ENCODE results near the gene MS4A12. TPM values are rescaled to one million over a fixed set of nuclear protein-coding genes. Genes with fewer than 3 reads are reported as not detected.

Gene MS4A12
- total and polyA plus RNA-seq, 9 of the 15 experiments (the other 6 are each of a cell fraction or from before 2014, with no cell fraction given) = not detected

DNA sequence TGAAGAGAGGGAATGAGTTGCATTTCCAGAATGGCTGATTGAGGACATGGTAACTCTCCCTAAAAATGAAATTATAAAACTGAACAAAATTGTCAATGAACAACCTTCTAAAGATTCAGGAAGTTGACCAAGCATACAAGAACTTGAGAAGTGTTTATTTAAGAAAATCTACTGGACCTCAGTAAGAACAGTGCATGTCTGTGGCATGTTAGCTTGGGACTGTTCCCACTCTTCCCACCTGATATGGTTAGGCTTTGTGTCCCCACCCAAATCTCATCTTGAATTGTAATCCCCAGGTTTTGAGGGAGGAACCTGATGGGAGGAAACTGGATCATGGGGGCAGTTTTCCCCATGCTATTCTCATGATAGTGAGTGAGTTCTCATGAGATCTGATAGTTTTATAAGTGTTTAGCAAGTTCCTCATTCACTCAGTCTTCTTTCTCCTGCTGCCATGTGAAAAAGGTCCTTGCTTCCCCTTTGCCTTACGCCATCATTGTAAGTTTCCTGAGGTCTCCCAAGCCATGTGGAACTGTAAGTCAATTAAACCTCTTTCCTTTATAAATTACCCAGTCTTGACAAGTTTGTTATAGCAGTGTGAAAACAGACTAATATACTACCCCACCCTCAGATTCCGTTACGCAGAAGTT, 38.0 kb downstream of the MS4A12 start:
- in situ Hi-C loops (cut with MboI) = no loop called here
- H3K9me1 ChIP-seq (ENCODE audit: control insufficient read depth, insufficient read depth, low read length) = no peaks in the 10 kb centered on the region
- no peak overlapping the region for H3K27ac ChIP-seq (ENCODE audit: extremely low read depth, low read depth, low read length)
- ATAC-seq (no peak), DNase-seq (ENCODE audit: extremely low read depth in 1 of 4, low spot score in 3 of 4) (no peak), FAIRE-seq (no peak)
- no peak overlapping the region for H3K4me2 ChIP-seq (ENCODE audit: insufficient read depth, low read length)
- no peaks in the 10 kb centered on the region for H3K27me3 ChIP-seq (ENCODE audit: control insufficient read depth in 2 of 2, insufficient read depth in 2 of 2, low read length in 2 of 2)
- H3K9ac ChIP-seq (ENCODE audit: insufficient read depth in 1 of 2, low read depth in 2 of 2, low read length in 2 of 2) = no peak overlapping the region
- H3K36me3 ChIP-seq (ENCODE audit: control insufficient read depth, insufficient read depth, low read length) = no peaks in the 10 kb centered on the region
- POLR2A ChIA-PET = interaction anchor here (0.6 kb wide), 1 partner anchor 1791 kb away, joined by 4 read pairs; no protein-coding TSS in a partner anchor
- no peaks in the 10 kb centered on the region for H3K4me1 ChIP-seq (replicated peaks in 1 of 2; ENCODE audit: control insufficient read depth in 2 of 2, insufficient read depth in 2 of 2, low read length in 2 of 2)
- WGBS (ENCODE audit: insufficient coverage, low coverage, missing lambda C conversion rate) = 11% methylated on average over 3 of the region's 3 CpGs
- no TSS peak for BruUV-seq (replicated peaks)
- H2AFZ ChIP-seq (ENCODE audit: low read depth, low read length) = no peak overlapping the region
- CTCF ChIA-PET (ENCODE audit: low intra/inter-chr PET ratio) = no interaction called here
- intact Hi-C loops (cut with micrococcal nuclease) = no loop called here
- no peaks in the 10 kb centered on the region for H4K20me1 ChIP-seq (replicated peaks; ENCODE audit: control insufficient read depth, insufficient read depth, low read length)
- no peaks in the 10 kb centered on the region for H3K79me2 ChIP-seq (ENCODE audit: control insufficient read depth, insufficient read depth, low read length)
- H3K4me3 ChIP-seq = no peak overlapping the region
- H3K9me3 ChIP-seq (replicated peaks; ENCODE audit: control insufficient read depth, insufficient read depth, low read depth, low read length) = no peaks in the 10 kb centered on the region
- no peak for TF ChIP-seq TAF15 (IDR thresholded peaks at IDR 0.05; ENCODE audit: low read depth, low read length)
- TF ChIP-seq ETV5 (CRISPR knock-in tag; IDR thresholded peaks at IDR 0.05; ENCODE audit: low read depth) = no peak
- TF ChIP-seq, protein P1, sequence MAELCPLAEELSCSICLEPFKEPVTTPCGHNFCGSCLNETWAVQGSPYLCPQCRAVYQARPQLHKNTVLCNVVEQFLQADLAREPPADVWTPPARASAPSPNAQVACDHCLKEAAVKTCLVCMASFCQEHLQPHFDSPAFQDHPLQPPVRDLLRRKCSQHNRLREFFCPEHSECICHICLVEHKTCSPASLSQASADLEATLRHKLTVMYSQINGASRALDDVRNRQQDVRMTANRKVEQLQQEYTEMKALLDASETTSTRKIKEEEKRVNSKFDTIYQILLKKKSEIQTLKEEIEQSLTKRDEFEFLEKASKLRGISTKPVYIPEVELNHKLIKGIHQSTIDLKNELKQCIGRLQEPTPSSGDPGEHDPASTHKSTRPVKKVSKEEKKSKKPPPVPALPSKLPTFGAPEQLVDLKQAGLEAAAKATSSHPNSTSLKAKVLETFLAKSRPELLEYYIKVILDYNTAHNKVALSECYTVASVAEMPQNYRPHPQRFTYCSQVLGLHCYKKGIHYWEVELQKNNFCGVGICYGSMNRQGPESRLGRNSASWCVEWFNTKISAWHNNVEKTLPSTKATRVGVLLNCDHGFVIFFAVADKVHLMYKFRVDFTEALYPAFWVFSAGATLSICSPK (IDR thresholded peaks at IDR 0.05; ENCODE audit: borderline replicate concordance) = no peak
- no peak for TF ChIP-seq HLTF (IDR thresholded peaks at IDR 0.05)
- no peak for TF ChIP-seq E2F6 (IDR thresholded peaks at IDR 0.05; ENCODE audit: borderline replicate concordance in 1 of 2, extremely low read depth in 1 of 2, insufficient read depth in 1 of 2, insufficient read length in 1 of 2, low read depth in 1 of 2, low read length in 1 of 2, poor library complexity in 1 of 2, severe bottlenecking in 1 of 2)
- no peak for TF ChIP-seq RBBP5 (IDR thresholded peaks at IDR 0.05; ENCODE audit: borderline replicate concordance, insufficient read depth, low read length, poor library complexity, severe bottlenecking)

Data from K562 (cell line).